HG03159 (cell line): ENCODE results near the gene CYSLTR1.
"Not testable (repeated sequence)": the region's sequence is repeated elsewhere in the genome, so short reads cannot be mapped to it uniquely, and the experiment has no call there.

Experiments used
- ATAC-seq: cut with Tn5 transposase; IDR thresholded peaks from one replicate; pipeline ENCODE4 v1.9.1; 2021; ENCODE audit warnings: mild to moderate bottlenecking, moderate library complexity; ENCODE audit not compliant: unreplicated experiment

CYSLTR1 gene

DNA sequence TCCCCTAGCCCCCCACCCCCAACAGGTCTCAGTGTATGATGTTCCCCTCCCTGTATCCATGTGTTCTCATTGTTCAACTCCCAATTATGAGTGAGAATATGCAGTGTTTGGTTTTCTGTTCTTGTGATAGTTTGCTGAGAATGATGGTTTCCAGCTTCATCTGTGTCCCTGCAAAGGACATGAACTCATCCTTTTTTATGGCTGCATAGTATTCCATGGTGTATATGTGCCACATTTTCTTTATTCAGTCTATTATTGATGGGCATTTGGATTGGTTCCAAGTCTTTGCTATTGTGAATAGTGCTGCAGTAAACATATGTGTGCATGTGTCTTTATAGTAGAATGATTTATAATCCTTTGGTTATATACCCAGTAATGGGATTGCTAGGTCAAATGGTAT, 101.4 kb downstream of the CYSLTR1 start:
- ATAC-seq: not testable (repeated sequence)
